ENCODE measurements around the gene PTPRB. TPM values are rescaled to one million over a fixed set of nuclear protein-coding genes. Genes with fewer than 3 reads are reported as not detected.
A peak's percentile ranks its signal among the peaks of the same experiment; 100 is the strongest.

Gene PTPRB
- total and polyA plus RNA-seq, 3 donors from 2014 or later, result 5.3 to 10.9 (median 7.2) TPM

GRCh38 chr12:70561550-70561949, 75.7 kb downstream of the PTPRB start:
- H3K4me3 ChIP-seq, result no peak overlapping the region
- intact Hi-C loops (cut with DNase I; ENCODE audit: low total_unique reads), result no loop called here
- no peak for TF ChIP-seq POLR2A (IDR thresholded peaks at IDR 0.05)
- TF ChIP-seq CTCF (IDR thresholded peaks at IDR 0.05), result no peak
- no peaks in the 10 kb centered on the region for H3K36me3 ChIP-seq (ENCODE audit: low read depth, missing control alignments)
- DNase-seq, result no peak
- H3K9me3 ChIP-seq, result no peaks in the 10 kb centered on the region
- H3K4me1 ChIP-seq, result no peaks in the 10 kb centered on the region
- 72 to 92% methylated on average over 4 of the region's 4 CpGs for WGBS, 2 donors
- H3K27me3 ChIP-seq, result no peaks in the 10 kb centered on the region
- H3K27ac ChIP-seq, result no peak overlapping the region

- no peak for DNase-seq
- 85 to 88% methylated on average over 7 of the region's 7 CpGs for WGBS, 2 donors
- Histone ChIP-seq H3K4me3 (no peak overlapping the region), H3K27ac (no peak overlapping the region), H3K9me3 (no peaks in the 10 kb centered on the region), H3K4me1 (no peaks in the 10 kb centered on the region), H3K36me3 (ENCODE audit: low read depth, missing control alignments) (no peaks in the 10 kb centered on the region), H3K27me3 (no peaks in the 10 kb centered on the region)
- intact Hi-C loops (cut with DNase I; ENCODE audit: low total_unique reads), result no loop called here
- no peak for TF ChIP-seq POLR2A (IDR thresholded peaks at IDR 0.05)
Measured at GRCh38 chr12:70560671-70561070, 76.6 kb downstream of the PTPRB start.

GRCh38 chr12:70559390-70559789, 77.8 kb downstream of the PTPRB start:
- Histone ChIP-seq H3K27ac (no peak overlapping the region), H3K4me1 (no peaks in the 10 kb centered on the region), H3K9me3 (no peaks in the 10 kb centered on the region), H3K27me3 (no peaks in the 10 kb centered on the region), H3K36me3 (ENCODE audit: low read depth, missing control alignments) (no peaks in the 10 kb centered on the region), H3K4me3 (no peak overlapping the region)
- 85 to 89% methylated on average over 5 of the region's 5 CpGs for WGBS, 2 donors
- TF ChIP-seq POLR2A (IDR thresholded peaks at IDR 0.05), result no peak
- no peak for TF ChIP-seq CTCF (IDR thresholded peaks at IDR 0.05)
- DNase-seq, result no peak
- intact Hi-C loops (cut with DNase I; ENCODE audit: low total_unique reads), result no loop called here

GRCh38 chr12:70557583-70558191, 79.5 kb downstream of the PTPRB start:
- TF ChIP-seq CTCF (IDR thresholded peaks at IDR 0.05), result no peak
- 70 to 78% methylated on average over 2 to 4 of the region's 4 CpGs for WGBS, 2 donors
- peak; percentile 73 for DNase-seq
- Histone ChIP-seq H3K4me1 (no peaks in the 10 kb centered on the region), H3K9me3 (no peaks in the 10 kb centered on the region), H3K27me3 (no peaks in the 10 kb centered on the region), H3K36me3 (ENCODE audit: low read depth, missing control alignments) (no peaks in the 10 kb centered on the region), H3K27ac (no peak overlapping the region), H3K4me3 (no peak overlapping the region)
- intact Hi-C loops (cut with DNase I; ENCODE audit: low total_unique reads), result no loop called here

GRCh38 chr12:70556179-70556869, 80.9 kb downstream of the PTPRB start:
- no peaks in the 10 kb centered on the region for H3K27me3 ChIP-seq
- TF ChIP-seq POLR2A (IDR thresholded peaks at IDR 0.05) (no peak), CTCF (IDR thresholded peaks at IDR 0.05) (no peak)
- intact Hi-C loops (cut with DNase I; ENCODE audit: low total_unique reads), result no loop called here
- no peak overlapping the region for H3K4me3 ChIP-seq
- no peaks in the 10 kb centered on the region for H3K9me3 ChIP-seq
- no peaks in the 10 kb centered on the region for H3K4me1 ChIP-seq
- DNase-seq, result no peak
- H3K27ac ChIP-seq, result no peak overlapping the region
- H3K36me3 ChIP-seq (ENCODE audit: low read depth, missing control alignments), result no peaks in the 10 kb centered on the region
- 78 to 79% methylated on average over 5 of the region's 5 CpGs for WGBS, 2 donors

All from testis (tissue), 3 donors.